ENCODE measurements around the gene ZNF79. TPM values are rescaled to one million over a fixed set of nuclear protein-coding genes. Genes with fewer than 3 reads are reported as not detected.

ZNF79 gene
- total RNA-seq, 1 donor from 2014 or later: 6.2 TPM

- peak overlapping the region; percentile 83 for H3K4me3 ChIP-seq
- H3K9me3 ChIP-seq (replicated peaks): no peaks in the 10 kb centered on the region
- peaks cover 35% of the 10 kb centered on the region for H3K36me3 ChIP-seq
- H3K27ac ChIP-seq (replicated peaks): no peak overlapping the region
- H3K4me1 ChIP-seq: peaks cover 28% of the 10 kb centered on the region
- no peak for DNase-seq
- TF ChIP-seq, protein P1, sequence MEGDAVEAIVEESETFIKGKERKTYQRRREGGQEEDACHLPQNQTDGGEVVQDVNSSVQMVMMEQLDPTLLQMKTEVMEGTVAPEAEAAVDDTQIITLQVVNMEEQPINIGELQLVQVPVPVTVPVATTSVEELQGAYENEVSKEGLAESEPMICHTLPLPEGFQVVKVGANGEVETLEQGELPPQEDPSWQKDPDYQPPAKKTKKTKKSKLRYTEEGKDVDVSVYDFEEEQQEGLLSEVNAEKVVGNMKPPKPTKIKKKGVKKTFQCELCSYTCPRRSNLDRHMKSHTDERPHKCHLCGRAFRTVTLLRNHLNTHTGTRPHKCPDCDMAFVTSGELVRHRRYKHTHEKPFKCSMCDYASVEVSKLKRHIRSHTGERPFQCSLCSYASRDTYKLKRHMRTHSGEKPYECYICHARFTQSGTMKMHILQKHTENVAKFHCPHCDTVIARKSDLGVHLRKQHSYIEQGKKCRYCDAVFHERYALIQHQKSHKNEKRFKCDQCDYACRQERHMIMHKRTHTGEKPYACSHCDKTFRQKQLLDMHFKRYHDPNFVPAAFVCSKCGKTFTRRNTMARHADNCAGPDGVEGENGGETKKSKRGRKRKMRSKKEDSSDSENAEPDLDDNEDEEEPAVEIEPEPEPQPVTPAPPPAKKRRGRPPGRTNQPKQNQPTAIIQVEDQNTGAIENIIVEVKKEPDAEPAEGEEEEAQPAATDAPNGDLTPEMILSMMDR (IDR thresholded peaks at IDR 0.05; ENCODE audit: borderline replicate concordance): no peak
- intact Hi-C loops (cut with micrococcal nuclease): no loop called here
- H3K27me3 ChIP-seq (ENCODE audit: low read depth): no peaks in the 10 kb centered on the region
These were observed 25.3 kb upstream of the ZNF79 start for GRCh38 chr9:127398715-127399400.

DNA sequence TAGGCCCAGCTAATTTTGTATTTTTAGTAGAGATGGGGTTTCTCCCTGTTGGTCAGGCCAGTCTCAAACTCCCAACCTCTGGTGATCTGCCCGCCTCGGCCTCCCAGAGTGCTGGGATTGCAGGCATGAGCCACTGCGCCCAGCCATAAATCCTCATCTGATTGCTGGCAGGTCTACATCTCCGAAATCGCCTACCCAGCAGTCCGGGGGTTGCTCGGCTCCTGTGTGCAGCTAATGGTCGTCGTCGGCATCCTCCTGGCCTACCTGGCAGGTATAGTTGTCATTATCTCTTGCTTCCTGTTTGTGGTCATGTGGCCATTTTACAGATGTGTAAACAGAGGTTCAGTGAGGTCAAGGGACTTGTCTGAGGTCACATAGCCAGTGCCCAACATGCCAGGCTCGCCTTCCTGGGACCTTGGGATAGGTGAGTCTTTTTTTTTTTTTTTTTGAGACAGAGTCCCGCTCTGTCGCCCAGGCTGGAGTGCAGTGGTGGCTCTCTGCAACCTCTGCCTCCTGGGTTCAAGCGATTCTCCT is 24.4 kb upstream of the ZNF79 start:
- Histone ChIP-seq H3K4me1 (peaks cover 28% of the 10 kb centered on the region), H3K4me3 (no peak overlapping the region), H3K9me3 (replicated peaks) (no peaks in the 10 kb centered on the region), H3K27me3 (ENCODE audit: low read depth) (no peaks in the 10 kb centered on the region), H3K27ac (replicated peaks) (no peak overlapping the region), H3K36me3 (peaks cover 45% of the 10 kb centered on the region)
- no peak for DNase-seq
- TF ChIP-seq, protein P1 (IDR thresholded peaks at IDR 0.05; ENCODE audit: borderline replicate concordance): no peak
- intact Hi-C loops (cut with micrococcal nuclease): no loop called here

- Histone ChIP-seq H3K4me3 (no peak overlapping the region), H3K4me1 (peaks cover 33% of the 10 kb centered on the region), H3K27ac (replicated peaks) (no peak overlapping the region), H3K9me3 (replicated peaks) (no peaks in the 10 kb centered on the region), H3K36me3 (peaks cover 58% of the 10 kb centered on the region), H3K27me3 (ENCODE audit: low read depth) (no peaks in the 10 kb centered on the region)
- intact Hi-C loops (cut with micrococcal nuclease): no loop called here
- no peak for DNase-seq
- TF ChIP-seq, protein P1 (IDR thresholded peaks at IDR 0.05; ENCODE audit: borderline replicate concordance): no peak
These were observed 21.6 kb upstream of the ZNF79 start for GRCh38 chr9:127402401-127403090.

DNA sequence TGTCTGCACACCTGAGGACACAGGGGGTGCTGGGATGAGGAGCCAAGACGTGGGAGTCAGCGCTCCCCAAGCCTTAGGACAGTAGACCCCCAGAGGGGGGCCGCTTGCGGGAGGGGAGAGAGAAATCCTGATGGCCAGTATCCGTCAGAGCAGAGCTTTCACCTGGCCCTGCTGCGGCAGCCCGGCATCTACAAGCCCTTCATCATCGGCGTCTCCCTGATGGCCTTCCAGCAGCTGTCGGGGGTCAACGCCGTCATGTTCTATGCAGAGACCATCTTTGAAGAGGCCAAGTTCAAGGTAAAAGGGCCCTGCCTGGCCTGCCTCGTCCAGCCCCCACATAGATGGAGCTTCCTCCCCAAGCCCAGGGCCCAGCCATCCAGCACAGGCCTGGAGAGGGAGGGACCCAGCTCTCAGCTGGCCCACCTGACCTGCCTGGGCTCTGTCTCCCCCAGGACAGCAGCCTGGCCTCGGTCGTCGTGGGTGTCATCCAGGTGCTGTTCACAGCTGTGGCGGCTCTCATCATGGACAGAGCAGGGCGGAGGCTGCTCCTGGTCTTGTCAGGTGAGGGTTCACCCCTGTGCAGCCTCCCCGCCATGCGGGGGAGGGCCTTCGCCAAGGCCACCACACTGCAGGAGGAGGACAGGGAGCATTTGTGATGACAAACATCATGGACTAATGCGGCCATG is 20.5 kb upstream of the ZNF79 start:
- intact Hi-C loops (cut with micrococcal nuclease): no loop called here
- no peaks in the 10 kb centered on the region for H3K27me3 ChIP-seq (ENCODE audit: low read depth)
- H3K27ac ChIP-seq (replicated peaks): no peak overlapping the region
- peaks cover 27% of the 10 kb centered on the region for H3K4me1 ChIP-seq
- TF ChIP-seq, protein P1 (IDR thresholded peaks at IDR 0.05; ENCODE audit: borderline replicate concordance): no peak
- no peak for DNase-seq
- peaks cover 61% of the 10 kb centered on the region for H3K36me3 ChIP-seq
- H3K9me3 ChIP-seq (replicated peaks): no peaks in the 10 kb centered on the region
- no peak overlapping the region for H3K4me3 ChIP-seq

GRCh38 chr9:127404631-127405030 is 19.6 kb upstream of the ZNF79 start:
- Histone ChIP-seq H3K36me3 (peaks cover 60% of the 10 kb centered on the region), H3K27me3 (ENCODE audit: low read depth) (no peaks in the 10 kb centered on the region), H3K4me3 (no peak overlapping the region), H3K27ac (replicated peaks) (no peak overlapping the region), H3K4me1 (peaks cover 21% of the 10 kb centered on the region), H3K9me3 (replicated peaks) (no peaks in the 10 kb centered on the region)
- DNase-seq: no peak
- TF ChIP-seq, protein P1 (IDR thresholded peaks at IDR 0.05; ENCODE audit: borderline replicate concordance): no peak
- intact Hi-C loops (cut with micrococcal nuclease): no loop called here

Measured in left ventricle myocardium inferior (tissue), 1 donor.